Measurements from ENCODE around the gene AK5.

DNA sequence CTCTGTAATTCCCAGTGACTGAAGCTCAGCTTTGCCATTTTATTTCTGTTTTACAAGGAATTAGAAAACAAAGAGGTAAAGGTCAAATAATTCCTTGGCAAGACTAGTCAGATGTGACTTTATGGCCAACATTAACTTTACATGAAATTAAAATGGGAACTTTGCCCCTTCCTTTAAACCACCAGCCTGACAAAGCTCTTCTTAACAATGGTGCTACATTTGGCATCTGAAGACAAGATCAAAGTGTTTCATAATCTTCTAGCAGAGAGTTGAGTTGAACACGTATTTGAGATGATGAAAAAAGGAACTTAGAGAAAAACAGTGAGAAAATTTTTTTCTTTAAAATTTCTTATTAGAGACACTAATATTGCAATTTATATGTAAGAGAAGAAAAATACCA, 193.8 kb downstream of the AK5 start:
- TF ChIP-seq EZH2phosphoT487 (IDR thresholded peaks at IDR 0.05; ENCODE audit: low read length) (no peak), EZH2 (optimal IDR thresholded peaks at IDR 0.05; ENCODE audit: low read depth, low read length) (no peak)
- TF ChIP-seq, protein P1, sequence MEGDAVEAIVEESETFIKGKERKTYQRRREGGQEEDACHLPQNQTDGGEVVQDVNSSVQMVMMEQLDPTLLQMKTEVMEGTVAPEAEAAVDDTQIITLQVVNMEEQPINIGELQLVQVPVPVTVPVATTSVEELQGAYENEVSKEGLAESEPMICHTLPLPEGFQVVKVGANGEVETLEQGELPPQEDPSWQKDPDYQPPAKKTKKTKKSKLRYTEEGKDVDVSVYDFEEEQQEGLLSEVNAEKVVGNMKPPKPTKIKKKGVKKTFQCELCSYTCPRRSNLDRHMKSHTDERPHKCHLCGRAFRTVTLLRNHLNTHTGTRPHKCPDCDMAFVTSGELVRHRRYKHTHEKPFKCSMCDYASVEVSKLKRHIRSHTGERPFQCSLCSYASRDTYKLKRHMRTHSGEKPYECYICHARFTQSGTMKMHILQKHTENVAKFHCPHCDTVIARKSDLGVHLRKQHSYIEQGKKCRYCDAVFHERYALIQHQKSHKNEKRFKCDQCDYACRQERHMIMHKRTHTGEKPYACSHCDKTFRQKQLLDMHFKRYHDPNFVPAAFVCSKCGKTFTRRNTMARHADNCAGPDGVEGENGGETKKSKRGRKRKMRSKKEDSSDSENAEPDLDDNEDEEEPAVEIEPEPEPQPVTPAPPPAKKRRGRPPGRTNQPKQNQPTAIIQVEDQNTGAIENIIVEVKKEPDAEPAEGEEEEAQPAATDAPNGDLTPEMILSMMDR (IDR thresholded peaks at IDR 0.05; ENCODE audit: low read length), result no peak

Data from MM.1S (cell line).